ENCODE measurements around the gene MYO10. TPM values are rescaled to one million over a fixed set of nuclear protein-coding genes. Genes with fewer than 3 reads are reported as not detected.

The MYO10 gene
- total and polyA plus RNA-seq, 2 experiments from 2014 or later, result 33.7 to 52.4 TPM

DNA sequence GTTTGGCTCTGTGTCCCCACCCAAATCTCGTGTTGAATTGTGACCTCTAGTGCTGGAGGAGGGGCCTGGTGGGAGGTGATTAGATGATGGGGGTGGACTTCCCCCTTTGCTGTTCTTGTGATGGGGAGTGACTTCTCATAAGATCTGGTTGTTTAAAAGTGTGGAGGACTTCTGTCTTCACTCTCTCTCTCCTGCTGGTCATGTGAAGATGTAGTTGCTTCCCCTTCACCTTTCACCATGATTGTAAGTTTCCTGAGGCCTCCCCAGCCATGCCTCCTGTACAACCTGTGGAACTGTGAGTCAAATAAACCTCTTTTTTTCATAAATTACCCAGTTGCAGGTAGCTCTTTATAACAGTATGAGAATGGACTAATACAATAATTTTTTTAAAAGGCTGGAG is 10.6 kb upstream of the MYO10 start:
- no peaks in the 10 kb centered on the region for H4K20me1 ChIP-seq (ENCODE audit: insufficient read depth, poor library complexity, severe bottlenecking)
- H3K36me3 ChIP-seq (replicated peaks; ENCODE audit: insufficient read depth, low read depth), result no peaks in the 10 kb centered on the region
- no peak overlapping the region for H2AFZ ChIP-seq
- WGBS (ENCODE audit: low lambda C conversion rate, missing lambda C conversion rate), result 100% methylated on average over 1 of the region's 1 CpG
- no peaks in the 10 kb centered on the region for H3K27me3 ChIP-seq
- no peaks in the 10 kb centered on the region for H3K79me2 ChIP-seq
- no peaks in the 10 kb centered on the region for H3K9me3 ChIP-seq (ENCODE audit: low read depth)
- H3K4me1 ChIP-seq (ENCODE audit: insufficient read depth), result no peaks in the 10 kb centered on the region
- H3K27ac ChIP-seq, result no peak overlapping the region
- H3K4me3 ChIP-seq, result no peak overlapping the region
- no peak overlapping the region for H3K4me2 ChIP-seq
- no peaks in the 10 kb centered on the region for H3K9me2 ChIP-seq (replicated peaks; ENCODE audit: insufficient read depth)
- TF ChIP-seq, protein P1, sequence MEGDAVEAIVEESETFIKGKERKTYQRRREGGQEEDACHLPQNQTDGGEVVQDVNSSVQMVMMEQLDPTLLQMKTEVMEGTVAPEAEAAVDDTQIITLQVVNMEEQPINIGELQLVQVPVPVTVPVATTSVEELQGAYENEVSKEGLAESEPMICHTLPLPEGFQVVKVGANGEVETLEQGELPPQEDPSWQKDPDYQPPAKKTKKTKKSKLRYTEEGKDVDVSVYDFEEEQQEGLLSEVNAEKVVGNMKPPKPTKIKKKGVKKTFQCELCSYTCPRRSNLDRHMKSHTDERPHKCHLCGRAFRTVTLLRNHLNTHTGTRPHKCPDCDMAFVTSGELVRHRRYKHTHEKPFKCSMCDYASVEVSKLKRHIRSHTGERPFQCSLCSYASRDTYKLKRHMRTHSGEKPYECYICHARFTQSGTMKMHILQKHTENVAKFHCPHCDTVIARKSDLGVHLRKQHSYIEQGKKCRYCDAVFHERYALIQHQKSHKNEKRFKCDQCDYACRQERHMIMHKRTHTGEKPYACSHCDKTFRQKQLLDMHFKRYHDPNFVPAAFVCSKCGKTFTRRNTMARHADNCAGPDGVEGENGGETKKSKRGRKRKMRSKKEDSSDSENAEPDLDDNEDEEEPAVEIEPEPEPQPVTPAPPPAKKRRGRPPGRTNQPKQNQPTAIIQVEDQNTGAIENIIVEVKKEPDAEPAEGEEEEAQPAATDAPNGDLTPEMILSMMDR (IDR thresholded peaks at IDR 0.05; ENCODE audit: poor library complexity), result no peak
- no peak for DNase-seq (ENCODE audit: low spot score)

DNA sequence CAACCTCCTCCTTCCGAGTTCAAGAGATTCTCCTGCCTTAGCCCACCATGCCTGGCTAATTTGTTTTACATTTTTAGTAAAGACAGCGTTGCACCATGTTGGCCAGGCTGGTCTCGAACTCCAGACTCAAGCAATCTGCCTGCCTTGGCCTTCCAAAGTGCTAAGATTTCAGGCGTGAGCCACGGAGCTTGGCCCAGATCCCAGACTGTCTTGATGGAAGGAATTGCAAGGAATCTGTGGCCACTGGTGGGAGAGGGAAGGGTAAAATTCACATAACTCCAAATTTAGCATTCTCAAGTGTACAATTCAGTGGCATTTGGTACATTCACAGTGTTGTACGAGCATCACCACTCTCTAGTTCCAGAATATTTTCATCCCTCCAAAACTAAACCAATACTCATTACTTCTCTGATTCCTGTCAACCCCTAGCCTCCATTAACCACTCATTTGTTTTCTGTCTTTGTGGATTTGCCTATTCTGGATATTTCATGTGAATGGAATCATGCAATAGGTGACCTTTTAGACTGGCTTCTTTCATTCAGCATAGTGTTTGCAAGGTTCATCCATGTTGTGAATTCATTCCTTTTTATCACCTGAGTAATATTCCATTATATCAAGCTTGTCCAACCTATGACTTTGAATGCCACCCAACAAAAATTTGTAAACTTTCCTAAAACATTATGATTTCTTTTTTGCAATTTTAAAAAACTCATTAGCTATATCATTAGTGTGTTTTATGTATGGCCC is 8.9 kb upstream of the MYO10 start:
- H4K20me1 ChIP-seq (ENCODE audit: insufficient read depth, poor library complexity, severe bottlenecking), result no peaks in the 10 kb centered on the region
- no peak overlapping the region for H2AFZ ChIP-seq
- H3K27ac ChIP-seq, result no peak overlapping the region
- no peak overlapping the region for H3K4me3 ChIP-seq
- H3K4me2 ChIP-seq, result no peak overlapping the region
- TF ChIP-seq EZH2phosphoT487 (IDR thresholded peaks at IDR 0.05; ENCODE audit: low read depth, severe bottlenecking, unreplicated experiment) (no peak), EZH2 (IDR thresholded peaks at IDR 0.05; ENCODE audit: borderline replicate concordance) (no peak)
- TF ChIP-seq, protein P1 (IDR thresholded peaks at IDR 0.05; ENCODE audit: poor library complexity), result no peak
- 90% methylated on average over 6 of the region's 6 CpGs for WGBS (ENCODE audit: low lambda C conversion rate, missing lambda C conversion rate)
- H3K79me2 ChIP-seq, result no peaks in the 10 kb centered on the region
- H3K9me2 ChIP-seq (replicated peaks; ENCODE audit: insufficient read depth), result no peaks in the 10 kb centered on the region
- H3K36me3 ChIP-seq (replicated peaks; ENCODE audit: insufficient read depth, low read depth), result no peaks in the 10 kb centered on the region
- H3K4me1 ChIP-seq (ENCODE audit: insufficient read depth), result no peaks in the 10 kb centered on the region
- H3K9me3 ChIP-seq (ENCODE audit: low read depth), result no peaks in the 10 kb centered on the region
- DNase-seq (ENCODE audit: low spot score), result no peak
- no peaks in the 10 kb centered on the region for H3K27me3 ChIP-seq

DNA sequence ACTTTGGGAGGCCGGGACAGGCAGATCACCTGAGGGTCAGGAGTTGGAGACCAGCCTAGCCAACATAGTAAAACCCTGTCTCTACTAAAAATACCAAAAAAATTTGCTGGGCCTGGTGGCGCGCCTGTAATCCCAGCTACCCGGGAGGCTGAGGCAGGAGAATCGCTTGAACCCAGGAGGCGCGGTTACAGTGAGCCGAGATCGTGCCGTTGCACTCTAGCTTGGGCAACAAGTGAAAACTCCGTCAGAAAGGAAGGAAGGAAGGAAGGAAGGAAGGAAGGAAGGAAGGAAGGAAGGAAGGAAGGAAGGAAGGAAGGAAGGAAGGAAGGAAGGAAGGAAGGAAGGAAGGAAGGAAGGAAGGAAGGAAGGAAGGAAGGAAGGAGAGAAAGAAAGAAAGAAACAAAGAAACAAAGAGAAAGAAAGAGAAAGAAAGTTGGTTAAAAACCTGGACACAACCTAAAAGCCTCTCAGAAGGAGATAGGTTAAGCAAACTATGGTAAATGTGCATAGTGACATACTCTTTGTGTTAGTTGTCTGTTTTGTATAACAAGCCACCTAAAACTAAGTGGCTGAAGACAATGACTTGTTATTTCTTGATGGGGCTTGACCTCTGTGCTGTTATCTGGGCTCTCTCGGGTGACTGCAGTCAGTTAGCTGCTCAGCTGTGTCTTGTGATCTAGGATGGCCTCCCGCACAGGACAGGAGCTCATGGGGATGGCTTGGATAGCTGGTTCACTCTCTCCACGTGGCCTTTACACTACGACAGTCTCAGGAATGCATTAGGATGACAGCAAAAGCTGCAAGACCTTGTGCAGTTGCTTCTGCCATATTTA is 8.0 kb upstream of the MYO10 start:
- TF ChIP-seq, protein P1 (IDR thresholded peaks at IDR 0.05; ENCODE audit: poor library complexity), result no peak
- TF ChIP-seq EZH2phosphoT487 (IDR thresholded peaks at IDR 0.05; ENCODE audit: low read depth, severe bottlenecking, unreplicated experiment), result no peak
- no peak for TF ChIP-seq EZH2 (IDR thresholded peaks at IDR 0.05; ENCODE audit: borderline replicate concordance)
- 76% methylated on average over 15 of the region's 15 CpGs for WGBS (ENCODE audit: low lambda C conversion rate, missing lambda C conversion rate)
- no peak overlapping the region for H3K27ac ChIP-seq
- H3K9me3 ChIP-seq (ENCODE audit: low read depth), result no peaks in the 10 kb centered on the region
- H3K4me3 ChIP-seq, result no peak overlapping the region
- H3K4me1 ChIP-seq (ENCODE audit: insufficient read depth), result no peaks in the 10 kb centered on the region
- H3K79me2 ChIP-seq, result no peaks in the 10 kb centered on the region
- H2AFZ ChIP-seq, result no peak overlapping the region
- DNase-seq (ENCODE audit: low spot score), result no peak
- no peak overlapping the region for H3K4me2 ChIP-seq
- H3K9me2 ChIP-seq (replicated peaks; ENCODE audit: insufficient read depth), result no peaks in the 10 kb centered on the region
- H3K27me3 ChIP-seq, result no peaks in the 10 kb centered on the region
- no peaks in the 10 kb centered on the region for H4K20me1 ChIP-seq (ENCODE audit: insufficient read depth, poor library complexity, severe bottlenecking)
- no peaks in the 10 kb centered on the region for H3K36me3 ChIP-seq (replicated peaks; ENCODE audit: insufficient read depth, low read depth)
